OCI-LY1 (cell line): ENCODE measurements around the gene RGS17.

Source experiments
- EZH2 ChIP-seq: fragments of 200-600 bp; sonication (generic), shearing (Covaris generic); IDR thresholded peaks from 2 replicates; pipeline ENCODE4 v1.8.0; 2017; ENCODE audit warnings: borderline replicate concordance, mixed run types, mild to moderate bottlenecking, antibody characterized with exemption, low read length, moderate library complexity, mixed read lengths
- TF ChIP-seq, protein P1 (sequence below): fragments of 200-600 bp; sonication (generic), shearing (Covaris generic); IDR thresholded peaks from 2 replicates; pipeline ENCODE4 v1.5.1; 2017; ENCODE audit warnings: mild to moderate bottlenecking, antibody characterized with exemption, low read length, moderate library complexity, mixed read lengths

DNA sequence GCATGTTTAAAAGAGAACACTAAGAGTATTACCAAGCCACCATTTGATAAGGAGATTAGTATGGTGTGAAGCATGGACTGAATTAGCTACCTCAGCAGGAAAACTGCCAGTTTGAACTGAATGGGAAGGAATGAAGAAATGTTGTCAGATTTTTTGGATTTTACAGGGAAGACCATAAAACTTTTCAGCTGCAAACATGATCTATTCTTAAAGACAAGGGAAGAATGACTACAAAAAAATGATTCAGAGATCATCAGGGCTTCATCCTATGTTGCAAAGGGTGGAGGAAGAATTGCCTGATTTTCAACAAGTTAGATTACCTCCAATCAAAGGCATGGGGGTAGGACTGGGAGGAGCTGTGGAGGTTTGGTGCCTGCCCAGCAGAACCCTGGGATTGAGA, 79.3 kb downstream of the RGS17 start:
- TF ChIP-seq, protein P1, sequence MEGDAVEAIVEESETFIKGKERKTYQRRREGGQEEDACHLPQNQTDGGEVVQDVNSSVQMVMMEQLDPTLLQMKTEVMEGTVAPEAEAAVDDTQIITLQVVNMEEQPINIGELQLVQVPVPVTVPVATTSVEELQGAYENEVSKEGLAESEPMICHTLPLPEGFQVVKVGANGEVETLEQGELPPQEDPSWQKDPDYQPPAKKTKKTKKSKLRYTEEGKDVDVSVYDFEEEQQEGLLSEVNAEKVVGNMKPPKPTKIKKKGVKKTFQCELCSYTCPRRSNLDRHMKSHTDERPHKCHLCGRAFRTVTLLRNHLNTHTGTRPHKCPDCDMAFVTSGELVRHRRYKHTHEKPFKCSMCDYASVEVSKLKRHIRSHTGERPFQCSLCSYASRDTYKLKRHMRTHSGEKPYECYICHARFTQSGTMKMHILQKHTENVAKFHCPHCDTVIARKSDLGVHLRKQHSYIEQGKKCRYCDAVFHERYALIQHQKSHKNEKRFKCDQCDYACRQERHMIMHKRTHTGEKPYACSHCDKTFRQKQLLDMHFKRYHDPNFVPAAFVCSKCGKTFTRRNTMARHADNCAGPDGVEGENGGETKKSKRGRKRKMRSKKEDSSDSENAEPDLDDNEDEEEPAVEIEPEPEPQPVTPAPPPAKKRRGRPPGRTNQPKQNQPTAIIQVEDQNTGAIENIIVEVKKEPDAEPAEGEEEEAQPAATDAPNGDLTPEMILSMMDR, result no peak
- TF ChIP-seq EZH2, result no peak
